LHCN-M2 (cell line): ENCODE data around the gene CRYL1. TPM values are rescaled to one million over a fixed set of nuclear protein-coding genes. Genes with fewer than 3 reads are reported as not detected.

Experiments
- DNase-seq: peaks from one replicate; pipeline ENCODE4 v3.0.0-alpha.2; 2012; ENCODE audit warnings: low read depth
- total RNA-seq: library from RNA; depleted of rRNA; stranded (reverse); fragments of >200 nt; gene quantifications from 2 replicates; pipeline ENCODE4 v1.2.3, GENCODE V29; 2014

The CRYL1 gene
- total RNA-seq, 1 experiment from 2014 or later, result 11.5 TPM

DNA sequence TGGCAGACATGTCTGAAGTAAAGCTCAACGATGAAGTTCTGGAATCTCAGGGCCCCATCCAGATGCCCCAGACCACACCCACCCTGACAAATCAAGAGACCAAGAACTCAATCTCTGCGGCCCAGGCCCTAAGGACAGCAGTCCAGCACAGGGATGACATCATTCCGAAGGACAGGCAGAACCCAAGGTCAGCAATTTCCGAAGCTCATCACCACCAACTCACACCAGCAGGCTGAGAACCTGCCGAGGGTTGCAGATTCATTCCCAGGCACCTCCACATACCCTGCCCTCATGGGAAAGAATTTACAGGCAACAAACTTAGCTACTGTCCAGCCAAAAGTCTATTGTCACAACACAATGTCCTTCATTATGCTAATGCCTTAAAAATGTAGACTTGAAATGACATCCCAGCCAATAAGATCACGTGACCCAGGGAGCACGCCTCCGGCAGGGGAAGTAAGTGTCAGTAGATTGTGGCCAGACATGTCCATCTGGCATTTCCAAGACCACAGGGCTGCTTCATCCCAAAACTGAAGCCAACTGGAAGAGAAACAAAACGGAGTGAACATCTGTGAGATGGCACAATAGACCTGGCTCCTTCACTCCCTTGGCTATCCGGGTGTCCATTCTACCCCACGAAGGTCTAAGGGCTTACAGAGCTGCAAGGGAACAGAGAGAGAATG is 98.8 kb downstream of the CRYL1 start:
- peak; percentile 34 for DNase-seq

DNA sequence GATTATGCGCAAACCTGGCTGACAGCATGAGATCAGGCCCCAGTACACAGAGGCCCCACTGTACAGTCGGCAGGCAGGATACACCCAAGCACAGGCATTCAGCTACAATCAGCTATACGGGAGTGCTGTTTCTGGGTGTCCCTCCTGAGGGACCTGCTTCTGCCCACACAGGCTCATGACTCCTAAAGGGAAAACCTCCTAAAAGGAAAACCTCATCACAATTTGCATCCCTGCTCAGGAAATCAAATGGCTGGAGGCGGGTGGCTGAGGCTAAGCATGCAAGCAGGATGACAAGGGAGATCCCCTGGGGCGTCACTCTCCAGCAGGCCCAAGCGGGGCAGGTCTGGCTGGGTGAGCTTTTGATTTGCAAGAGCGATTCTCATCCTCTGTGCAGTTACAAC is 99.8 kb downstream of the CRYL1 start:
- no peak for DNase-seq

DNA sequence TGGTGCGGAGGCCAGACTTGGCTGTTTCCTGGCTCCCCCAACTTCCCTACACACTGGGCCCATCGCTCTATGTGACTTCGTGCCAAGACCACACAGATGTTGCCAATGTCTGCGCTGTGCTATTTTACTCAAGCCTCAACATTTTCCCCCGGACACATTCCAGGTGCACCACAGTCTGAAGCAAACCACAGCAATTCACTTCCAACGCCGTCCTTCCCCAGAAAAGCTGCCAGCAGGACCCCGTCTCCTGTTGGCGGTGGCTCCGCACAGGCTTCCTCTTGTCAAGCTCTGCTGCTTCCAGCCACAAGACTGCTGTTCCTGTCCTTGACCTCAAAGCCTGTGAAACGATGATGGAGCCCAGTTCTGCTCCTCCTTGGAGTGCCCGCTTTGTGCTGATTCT is 100.7 kb downstream of the CRYL1 start:
- DNase-seq, result no peak

DNA sequence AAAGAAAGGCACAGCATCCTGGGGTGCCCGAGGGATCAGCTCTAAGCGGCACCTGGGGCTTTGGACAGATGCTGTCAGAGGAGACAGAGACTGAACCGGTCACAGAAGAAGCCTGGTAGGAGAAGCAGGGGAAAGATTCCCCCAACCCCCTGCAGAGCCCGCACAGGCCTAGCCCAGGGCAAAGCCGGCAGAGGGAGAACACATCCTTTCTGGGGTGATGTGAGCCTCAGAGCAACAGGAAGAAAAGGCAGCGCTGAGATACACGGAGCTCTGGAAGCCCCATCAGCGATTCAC is 101.2 kb downstream of the CRYL1 start:
- DNase-seq, result no peak

DNA sequence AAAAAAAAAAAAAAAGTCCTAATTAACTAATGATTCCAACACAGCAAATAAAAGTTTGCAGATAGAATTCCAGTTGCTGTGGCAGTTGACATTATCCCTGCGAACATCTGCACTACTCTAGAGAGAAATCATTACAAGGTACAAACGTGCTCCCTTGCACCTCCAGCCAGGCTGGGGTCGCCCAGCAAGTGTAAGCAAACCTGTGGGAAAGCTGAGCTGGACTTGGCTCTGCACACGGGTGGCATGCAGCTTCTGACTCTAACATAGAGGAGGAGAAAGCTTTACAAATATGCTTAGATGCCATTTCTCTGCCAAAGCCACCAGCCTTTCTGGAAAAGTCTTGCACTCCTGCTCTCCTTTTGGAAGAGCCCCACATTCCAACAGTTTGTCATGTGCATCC is 103.3 kb downstream of the CRYL1 start:
- no peak for DNase-seq

DNA sequence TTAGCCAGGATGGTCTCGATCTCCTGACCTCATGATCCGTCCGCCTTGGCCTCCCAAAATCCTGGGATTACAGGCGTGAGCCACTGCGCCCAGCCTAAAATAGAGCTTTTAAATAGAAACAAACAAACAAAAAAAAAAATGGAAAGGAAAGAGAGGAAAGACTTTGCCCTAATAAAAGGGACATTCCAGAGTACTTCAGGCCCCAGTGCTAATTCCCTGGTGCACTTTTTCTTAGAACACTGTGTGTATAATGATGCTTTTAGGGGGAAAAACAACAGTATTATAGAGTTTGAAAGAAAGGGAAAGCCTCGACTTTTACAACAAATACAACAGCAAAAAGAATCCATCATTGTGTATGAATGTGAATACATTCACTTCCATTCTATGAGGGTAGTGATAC is 104.7 kb downstream of the CRYL1 start:
- no peak for DNase-seq

DNA sequence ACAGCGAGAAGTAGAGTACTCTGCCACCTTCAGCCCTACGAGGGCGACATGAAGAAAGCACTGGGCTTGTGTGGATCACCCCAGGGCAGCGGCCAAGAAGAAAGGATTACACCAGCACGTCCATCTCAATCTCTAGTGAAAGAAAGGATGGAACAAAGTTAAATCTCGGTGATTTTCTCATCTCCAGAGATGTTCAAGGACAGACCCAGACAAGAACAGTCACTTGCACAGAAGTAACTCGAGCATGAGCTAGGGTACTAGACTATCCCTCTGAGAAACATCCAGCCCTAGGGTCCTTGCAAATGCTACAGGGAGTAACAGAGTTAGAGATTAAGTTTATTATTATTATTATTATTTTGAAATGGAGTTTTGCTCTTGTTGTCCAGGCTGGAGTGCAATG is 106.7 kb downstream of the CRYL1 start:
- no peak for DNase-seq

DNA sequence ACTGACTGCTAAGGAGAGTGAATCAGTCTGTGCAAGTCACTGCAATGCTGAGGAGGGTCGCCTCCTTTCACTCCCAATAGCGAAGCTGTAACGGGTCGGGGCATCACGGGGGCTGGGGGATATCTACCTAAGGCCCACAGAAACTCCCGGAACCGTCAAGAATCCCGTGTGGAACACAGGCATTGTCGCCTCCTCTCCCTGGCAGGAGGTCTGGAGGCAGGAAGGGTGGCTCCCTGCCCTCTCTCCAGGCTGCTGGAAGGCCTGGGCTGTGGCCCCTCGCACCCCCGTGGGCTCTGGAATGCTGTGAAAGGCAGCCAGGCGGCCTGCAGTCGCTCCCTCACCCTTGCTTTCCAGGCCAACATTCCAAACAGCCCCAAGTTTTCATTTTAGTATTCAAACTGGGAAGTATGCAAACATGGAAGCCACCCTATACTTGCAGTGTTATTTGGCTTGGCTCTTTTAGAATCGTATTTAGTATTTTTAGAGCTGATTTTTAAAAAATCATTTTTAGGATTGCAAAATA is 109.4 kb downstream of the CRYL1 start:
- no peak for DNase-seq

DNA sequence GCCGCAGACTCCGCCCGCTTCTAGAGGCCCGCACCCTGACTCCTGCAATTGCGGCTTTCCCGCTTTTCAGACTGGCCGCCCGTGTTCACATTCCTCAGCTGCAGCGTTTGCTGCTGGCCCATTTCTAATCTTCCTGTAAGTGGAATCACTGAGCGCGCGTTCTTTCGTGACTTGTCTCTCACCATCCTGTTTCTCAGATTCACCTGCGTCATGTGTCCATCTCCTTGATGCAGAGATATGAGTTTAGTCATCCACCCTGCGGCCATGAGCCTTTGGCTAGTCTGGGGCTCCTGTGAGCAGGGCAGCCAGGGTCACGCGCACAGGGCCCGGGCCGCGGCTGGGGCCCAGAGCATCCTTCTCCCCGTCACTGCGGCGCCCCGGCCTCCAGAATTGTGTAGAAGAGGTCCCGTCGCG is 110.0 kb downstream of the CRYL1 start:
- no peak for DNase-seq

DNA sequence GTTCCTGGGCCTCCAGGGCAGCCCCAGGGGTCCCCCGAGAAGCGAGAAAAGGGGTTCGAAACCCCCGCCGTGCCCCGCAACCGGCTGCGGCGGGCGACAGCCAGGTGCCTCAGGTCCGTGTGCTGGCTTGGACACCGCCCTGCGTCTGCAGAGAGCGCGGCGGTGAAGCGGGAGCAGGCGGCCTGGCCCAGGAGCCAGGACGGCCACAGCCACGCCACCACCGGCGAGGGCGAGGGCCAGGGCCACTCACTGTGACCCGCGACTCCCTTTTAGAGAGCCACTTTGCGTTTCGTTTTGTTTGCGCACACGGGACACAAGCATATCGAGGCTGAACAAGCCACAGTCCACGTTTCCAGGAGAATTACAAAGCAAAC is 110.4 kb downstream of the CRYL1 start:
- DNase-seq, result no peak

DNA sequence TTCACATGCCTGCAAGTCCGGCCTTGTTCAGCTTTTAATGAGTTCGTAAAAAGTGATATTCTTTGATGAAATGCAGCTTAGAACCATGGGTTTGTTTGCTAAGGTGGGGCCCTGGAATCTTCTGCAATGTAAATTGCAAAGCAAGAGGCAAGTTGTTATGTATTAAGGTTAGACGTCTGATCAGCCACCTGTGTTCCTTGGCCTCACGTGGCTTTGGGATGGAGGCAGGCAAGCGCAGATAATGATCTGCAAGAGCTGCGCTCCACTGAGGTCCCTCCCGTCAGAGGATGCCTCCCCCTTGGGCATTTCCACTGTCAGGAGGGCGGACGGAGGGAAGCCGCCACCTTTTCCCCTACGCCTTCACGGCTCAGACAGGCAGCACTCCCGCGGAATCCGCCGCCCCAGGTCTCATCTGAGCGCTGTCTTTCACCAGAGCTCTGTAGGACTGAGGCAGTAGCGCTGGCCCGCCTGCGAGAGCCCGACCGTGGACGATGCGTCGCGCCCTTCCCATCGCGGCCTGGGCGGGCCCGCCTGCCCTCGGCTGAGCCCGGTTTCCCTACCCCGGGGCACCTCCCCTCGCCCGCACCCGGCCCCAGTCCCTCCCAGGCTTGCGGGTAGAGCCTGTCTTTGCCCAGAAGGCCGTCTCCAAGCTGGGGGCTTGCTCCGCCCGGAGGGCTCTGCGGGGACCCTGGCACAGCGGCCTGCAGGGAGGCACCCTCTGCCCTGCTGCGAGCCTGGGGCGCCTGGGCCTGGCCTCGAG is 110.9 kb downstream of the CRYL1 start:
- DNase-seq, result no peak

DNA sequence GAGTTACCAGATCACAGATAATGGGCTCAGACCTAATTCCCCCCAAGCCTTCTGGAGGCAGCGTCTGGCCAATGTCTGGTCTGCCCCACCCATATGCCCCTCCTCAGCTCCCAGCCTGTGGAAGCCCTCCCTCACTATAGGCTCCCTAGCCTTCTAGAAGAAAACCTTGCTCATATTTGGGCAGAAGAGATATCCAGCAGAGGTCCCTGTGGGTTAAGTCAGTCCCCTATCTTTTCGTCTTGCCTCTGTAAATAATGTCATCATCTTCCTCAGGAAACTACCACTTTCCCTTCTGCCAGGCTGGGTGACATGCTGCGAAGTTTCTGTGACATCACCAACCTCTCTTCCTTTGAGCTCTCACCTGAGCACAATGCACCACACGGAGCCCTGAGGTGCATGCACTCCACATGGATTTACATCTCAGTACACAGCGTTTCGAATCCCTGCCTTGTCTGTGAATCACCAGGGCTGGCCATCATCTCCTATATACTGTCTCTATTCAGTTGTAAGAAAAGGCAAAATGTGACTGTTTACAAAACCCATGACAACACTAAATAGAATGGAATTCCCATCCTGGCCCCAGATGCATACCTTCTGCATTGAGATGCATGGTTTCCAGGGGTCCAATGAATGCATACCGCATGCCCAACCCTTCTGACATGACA is 112.8 kb downstream of the CRYL1 start:
- no peak for DNase-seq

DNA sequence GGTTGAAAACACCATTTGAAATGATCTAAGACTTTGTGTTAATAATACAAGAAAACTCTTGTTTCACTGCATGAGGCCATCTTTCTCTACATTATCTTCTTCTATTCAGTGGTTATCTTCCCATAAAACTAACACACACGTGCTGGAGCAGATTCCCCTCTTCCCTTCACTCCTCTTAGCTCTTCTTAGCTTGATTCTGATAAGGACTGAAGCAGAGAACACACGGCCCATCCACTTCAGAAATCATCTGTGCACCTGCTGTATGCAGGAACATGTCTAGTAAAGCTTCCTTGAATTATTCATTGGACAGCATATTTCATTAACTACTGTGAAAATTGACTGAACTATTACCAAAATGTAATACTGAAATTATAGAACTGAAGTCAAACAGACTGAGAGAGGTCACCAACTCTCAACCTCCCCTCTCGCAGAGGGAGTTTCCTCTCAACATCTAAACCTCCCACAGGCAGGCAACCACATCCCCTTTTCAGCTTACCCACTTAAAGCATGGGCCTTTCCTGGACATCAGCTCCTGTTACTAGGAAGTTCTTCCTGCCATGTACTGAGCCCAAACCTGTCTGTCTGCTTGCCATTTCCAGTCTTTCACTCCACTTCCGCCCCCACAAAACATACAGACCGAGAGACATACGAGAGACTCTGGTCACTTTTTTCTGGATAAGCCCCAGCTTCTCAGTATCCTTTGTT is 113.9 kb downstream of the CRYL1 start:
- DNase-seq, result no peak

DNA sequence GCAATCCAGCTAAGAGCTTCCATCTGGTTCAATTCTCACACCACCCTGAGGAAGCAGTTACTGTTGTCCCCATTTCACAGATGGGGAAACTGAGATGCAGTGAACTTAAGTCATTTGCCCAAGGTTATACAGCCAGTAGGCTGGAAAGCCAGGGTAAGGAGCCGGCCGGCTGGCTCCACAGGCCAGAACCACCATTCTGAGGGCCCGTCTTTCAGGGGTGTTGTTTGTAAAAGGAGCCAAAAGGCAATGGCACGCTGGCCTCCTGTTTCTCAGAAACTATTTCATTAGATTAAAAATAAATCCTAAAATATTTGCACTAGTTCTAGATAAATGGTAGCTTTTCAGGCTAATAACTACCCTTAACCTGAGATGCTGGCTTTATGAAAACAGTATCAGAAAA is 114.9 kb downstream of the CRYL1 start:
- no peak for DNase-seq

DNA sequence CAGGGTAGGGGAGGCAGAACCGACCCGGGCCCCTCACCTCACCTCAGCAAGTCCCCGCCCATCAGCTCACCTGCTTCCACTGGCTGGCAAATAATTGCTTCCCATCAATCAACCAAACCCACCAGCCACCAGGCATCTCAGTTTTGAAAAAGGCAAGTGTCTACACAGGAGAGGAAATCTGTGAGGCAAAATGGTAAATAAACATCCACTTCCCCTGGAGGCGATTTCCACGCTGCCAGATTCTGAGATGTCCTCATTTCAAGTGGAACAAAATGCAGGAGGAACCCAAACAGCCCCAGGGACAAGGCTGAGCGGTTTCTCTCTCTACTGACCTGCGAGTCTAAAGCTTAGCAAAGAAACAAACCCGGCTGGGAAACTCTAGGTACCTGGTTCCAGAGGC is 117.5 kb downstream of the CRYL1 start:
- DNase-seq, result no peak

DNA sequence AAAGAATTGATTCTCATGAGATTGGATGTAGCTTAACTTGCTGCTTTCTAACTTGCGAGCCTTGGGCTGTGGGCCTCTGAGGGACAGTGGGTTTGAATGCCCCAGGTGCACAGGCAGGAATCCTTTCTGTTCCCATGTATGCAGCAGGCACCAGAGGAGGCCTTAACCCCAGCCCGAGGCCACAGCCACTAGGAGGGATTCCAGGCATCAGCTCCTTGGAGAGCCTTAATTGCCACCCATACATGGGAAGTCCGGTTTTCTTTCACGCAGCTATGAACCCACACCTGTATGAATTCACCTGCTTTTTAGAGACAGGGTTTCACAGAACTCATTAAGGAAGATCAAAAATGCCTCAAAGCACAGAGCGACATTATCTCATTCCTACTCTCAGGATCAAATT is 117.9 kb downstream of the CRYL1 start:
- no peak for DNase-seq

DNA sequence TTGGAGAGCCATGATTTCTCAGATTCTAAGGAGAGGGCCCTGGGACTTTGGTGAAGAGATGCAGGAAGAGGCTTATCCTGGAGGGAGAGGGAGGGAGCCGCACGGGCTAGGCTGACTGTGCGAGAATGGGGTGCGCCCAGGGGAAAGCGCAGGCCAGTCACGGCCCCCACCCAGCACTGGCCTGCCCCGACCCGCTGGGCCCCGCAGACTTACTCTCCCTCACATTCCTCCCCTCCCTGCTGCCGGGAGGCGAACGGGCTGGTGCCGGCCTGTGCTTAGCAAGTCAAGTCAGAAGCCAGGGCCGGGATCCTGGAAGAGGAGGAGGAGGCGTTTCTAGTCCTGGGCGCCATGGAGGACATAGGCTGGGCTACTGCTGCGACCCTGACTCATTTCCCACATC is 120.0 kb downstream of the CRYL1 start:
- DNase-seq, result no peak

DNA sequence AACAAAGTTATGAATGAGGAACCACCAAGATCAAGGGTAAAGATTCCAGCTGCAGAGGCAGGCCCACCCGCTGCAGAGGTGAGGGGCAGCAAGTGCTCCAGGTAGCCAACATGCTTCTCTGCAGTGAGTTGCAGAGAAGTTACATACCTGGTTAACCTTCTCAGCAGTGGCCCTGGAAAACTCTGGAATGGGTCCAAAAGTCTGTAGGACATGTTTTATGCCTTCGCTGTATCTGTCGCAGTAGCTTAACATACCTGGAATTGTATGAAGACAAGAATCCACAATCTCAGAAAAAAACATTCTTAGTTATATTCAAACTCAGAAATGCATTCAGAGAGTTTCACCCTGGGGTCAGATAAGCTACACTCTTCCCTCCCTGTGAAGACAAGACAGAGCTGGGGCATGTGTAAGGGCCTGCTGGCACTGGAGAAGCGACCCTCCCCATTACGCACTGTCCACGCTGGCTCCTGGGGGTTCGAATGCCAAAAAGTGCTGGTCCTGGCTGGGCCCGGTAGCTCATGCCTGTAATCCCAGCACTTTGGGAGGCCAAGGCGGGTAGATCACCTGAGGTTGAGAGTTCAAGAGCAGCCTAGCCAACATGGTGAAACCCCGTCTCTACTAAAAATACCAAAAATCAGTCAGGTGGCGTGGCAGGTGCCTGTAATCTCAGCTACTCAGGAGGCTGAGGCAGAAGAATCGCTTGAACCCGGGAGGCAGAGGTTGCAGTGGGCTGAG is 121.0 kb downstream of the CRYL1 start:
- DNase-seq, result no peak

DNA sequence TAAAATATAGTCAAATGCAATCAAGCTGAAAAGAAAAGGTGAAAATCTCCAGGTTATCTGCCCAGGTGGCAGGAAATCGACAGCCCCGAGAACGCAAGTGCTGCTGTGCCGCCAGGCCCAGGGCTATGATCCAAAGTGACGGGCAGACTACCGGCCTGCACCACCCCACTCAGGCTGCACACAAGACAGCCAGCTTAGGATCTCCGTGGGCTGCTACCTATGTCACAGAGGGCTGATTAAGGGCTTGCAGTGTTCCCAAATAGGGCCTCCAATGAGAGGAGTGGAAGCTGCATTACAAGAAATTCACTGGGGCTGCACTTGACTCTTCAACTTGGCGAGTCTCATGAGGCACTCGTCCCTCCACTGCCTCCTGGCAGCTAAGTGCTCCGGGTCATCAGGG is 121.8 kb downstream of the CRYL1 start:
- no peak for DNase-seq

DNA sequence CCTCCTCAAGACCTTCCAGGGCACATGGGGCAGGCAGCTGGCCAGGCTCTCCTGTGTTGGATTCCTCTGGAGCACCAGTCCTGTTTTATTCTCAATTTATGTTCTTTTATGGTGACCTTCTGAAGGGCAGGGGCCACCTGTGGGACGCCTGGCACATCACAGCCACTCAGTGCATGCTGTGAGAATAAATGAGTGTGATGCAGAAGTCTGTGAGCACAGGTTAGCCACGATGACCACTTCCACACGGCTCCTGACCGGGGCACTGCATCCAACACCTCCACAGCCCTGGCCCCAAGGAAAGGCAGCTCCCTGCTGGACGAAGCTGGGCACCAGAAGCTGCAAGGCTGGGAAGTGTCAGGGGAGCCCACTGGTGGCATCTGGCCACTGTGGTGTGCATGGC is 122.8 kb downstream of the CRYL1 start:
- DNase-seq, result no peak
